Mucosa of stomach (tissue), 1 donor: ENCODE measurements around the gene HCRT.
"Not testable (repeated sequence)": the region's sequence is repeated elsewhere in the genome, so short reads cannot be mapped to it uniquely, and the experiment has no call there.

Experiments
- H3K27me3 ChIP-seq: one replicate; pipeline ENCODE4 v1.7.0; 2013; ENCODE audit warnings: mild to moderate bottlenecking, low read length; ENCODE audit not compliant: control insufficient read depth, insufficient read depth
- H3K36me3 ChIP-seq: one replicate; pipeline ENCODE4 v1.7.0; 2013; ENCODE audit warnings: low read length; ENCODE audit not compliant: control insufficient read depth, insufficient read depth
- H3K4me1 ChIP-seq: one replicate; pipeline ENCODE4 v1.7.0; 2013; ENCODE audit warnings: mild to moderate bottlenecking, low read length; ENCODE audit not compliant: control insufficient read depth, insufficient read depth
- H3K4me3 ChIP-seq: one replicate; pipeline ENCODE4 v1.7.0; 2013; ENCODE audit warnings: low read length
- H3K9ac ChIP-seq: one replicate; pipeline ENCODE4 v1.7.0; 2013; ENCODE audit warnings: mild to moderate bottlenecking, low read length, moderate library complexity
- H3K9me3 ChIP-seq: one replicate; pipeline ENCODE4 v1.7.0; 2013; ENCODE audit warnings: mild to moderate bottlenecking, low read length, moderate library complexity; ENCODE audit not compliant: control insufficient read depth
- donor health status: Pancreatic carcinoma.

Gene HCRT

GRCh38 chr17:42143138-42143537, 42.1 kb downstream of the HCRT start:
- H3K4me3 ChIP-seq, H3K27me3 ChIP-seq, H3K36me3 ChIP-seq, H3K9ac ChIP-seq, H3K9me3 ChIP-seq: not testable (repeated sequence)
- H3K4me1 ChIP-seq, result peaks cover 32% of the 10 kb centered on the region

- Histone ChIP-seq H3K27me3 (no peaks in the 10 kb centered on the region), H3K4me1 (peaks cover 33% of the 10 kb centered on the region), H3K4me3 (no peak overlapping the region), H3K9ac (no peak overlapping the region), H3K9me3 (no peaks in the 10 kb centered on the region), H3K36me3 (no peaks in the 10 kb centered on the region)
These were observed 42.8 kb downstream of the HCRT start for GRCh38 chr17:42142371-42142896.

GRCh38 chr17:42141382-42141781, 43.9 kb downstream of the HCRT start:
- Histone ChIP-seq H3K4me3 (no peak overlapping the region), H3K36me3 (no peaks in the 10 kb centered on the region), H3K9me3 (no peaks in the 10 kb centered on the region), H3K4me1 (peaks cover 39% of the 10 kb centered on the region), H3K27me3 (no peaks in the 10 kb centered on the region), H3K9ac (no peak overlapping the region)

GRCh38 chr17:42140690-42141089, 44.6 kb downstream of the HCRT start:
- not testable (repeated sequence) for H3K4me3 ChIP-seq, H3K9ac ChIP-seq, H3K36me3 ChIP-seq, H3K9me3 ChIP-seq, H3K27me3 ChIP-seq
- peaks cover 46% of the 10 kb centered on the region for H3K4me1 ChIP-seq

GRCh38 chr17:42138749-42139492, 46.3 kb downstream of the HCRT start:
- Histone ChIP-seq H3K9ac (no peak overlapping the region), H3K9me3 (no peaks in the 10 kb centered on the region), H3K4me1 (peaks cover 63% of the 10 kb centered on the region)

GRCh38 chr17:42136654-42137051, 48.6 kb downstream of the HCRT start:
- H3K27me3 ChIP-seq, result no peaks in the 10 kb centered on the region
- H3K9ac ChIP-seq, result peak overlapping the region; percentile 71
- H3K9me3 ChIP-seq, result no peaks in the 10 kb centered on the region
- H3K4me3 ChIP-seq, result peak overlapping the region; percentile 49
- peaks cover 67% of the 10 kb centered on the region for H3K4me1 ChIP-seq
- H3K36me3 ChIP-seq, result no peaks in the 10 kb centered on the region

More at GRCh38 chr17:42138749-42139492, 46.3 kb downstream of the HCRT start:
- Histone ChIP-seq H3K4me3 (no peak overlapping the region), H3K27me3 (no peaks in the 10 kb centered on the region), H3K36me3 (no peaks in the 10 kb centered on the region)

GRCh38 chr17:42135664-42136653, 49.3 kb downstream of the HCRT start:
- Histone ChIP-seq H3K4me3 (peak overlapping the region; percentile 49), H3K9ac (peak overlapping the region; percentile 71), H3K9me3 (no peaks in the 10 kb centered on the region), H3K27me3 (no peaks in the 10 kb centered on the region), H3K4me1 (peaks cover 69% of the 10 kb centered on the region), H3K36me3 (no peaks in the 10 kb centered on the region)

GRCh38 chr17:42135151-42135550, 50.1 kb downstream of the HCRT start:
- peak overlapping the region; percentile 30 for H3K9ac ChIP-seq
- H3K27me3 ChIP-seq, result no peaks in the 10 kb centered on the region
- no peaks in the 10 kb centered on the region for H3K36me3 ChIP-seq
- no peaks in the 10 kb centered on the region for H3K9me3 ChIP-seq
- H3K4me3 ChIP-seq, result no peak overlapping the region
- peaks cover 72% of the 10 kb centered on the region for H3K4me1 ChIP-seq
